GM19043 (cell line): ENCODE measurements around the gene TRIM25.

Experiments
- ATAC-seq: cut with Tn5 transposase; IDR thresholded peaks from one replicate; pipeline ENCODE4 v1.9.1; 2021; ENCODE audit warnings: low read depth; ENCODE audit not compliant: unreplicated experiment

TRIM25 gene

GRCh38 chr17:56897646-56898424 lies 16.0 kb downstream of the TRIM25 start:
- ATAC-seq, result peak; percentile 54

- ATAC-seq, result no peak
Measured at GRCh38 chr17:56896968-56897359, 16.9 kb downstream of the TRIM25 start.

GRCh38 chr17:56896217-56896967 lies 17.5 kb downstream of the TRIM25 start:
- ATAC-seq, result no peak

- no peak for ATAC-seq
Measured at GRCh38 chr17:56894859-56895455, 18.9 kb downstream of the TRIM25 start.

- ATAC-seq, result no peak
Measured at GRCh38 chr17:56893503-56893902, 20.3 kb downstream of the TRIM25 start.

- no peak for ATAC-seq
Measured at GRCh38 chr17:56892333-56892732, 21.5 kb downstream of the TRIM25 start.

- ATAC-seq, result no peak
Measured at GRCh38 chr17:56891751-56892150, 22.1 kb downstream of the TRIM25 start.

- ATAC-seq, result no peak
Measured at GRCh38 chr17:56890906-56891674, 22.8 kb downstream of the TRIM25 start.

- no peak for ATAC-seq
Measured at GRCh38 chr17:56890390-56890789, 23.5 kb downstream of the TRIM25 start.

GRCh38 chr17:56887552-56888467 lies 26.0 kb downstream of the TRIM25 start:
- ATAC-seq, result no peak

- no peak for ATAC-seq
Measured at GRCh38 chr17:56887105-56887504, 26.7 kb downstream of the TRIM25 start.

GRCh38 chr17:56886288-56886731 lies 27.5 kb downstream of the TRIM25 start:
- no peak for ATAC-seq

GRCh38 chr17:56885312-56885657 lies 28.6 kb downstream of the TRIM25 start:
- no peak for ATAC-seq

GRCh38 chr17:56884483-56885311 lies 29.2 kb downstream of the TRIM25 start:
- no peak for ATAC-seq

- no peak for ATAC-seq
Measured at GRCh38 chr17:56883616-56884015, 30.2 kb downstream of the TRIM25 start.

GRCh38 chr17:56881685-56882295 lies 32.1 kb downstream of the TRIM25 start:
- no peak for ATAC-seq

- ATAC-seq, result no peak
Measured at GRCh38 chr17:56880571-56880970, 33.3 kb downstream of the TRIM25 start.

GRCh38 chr17:56880133-56880532 lies 33.7 kb downstream of the TRIM25 start:
- no peak for ATAC-seq

- no peak for ATAC-seq
Measured at GRCh38 chr17:56879280-56879679, 34.6 kb downstream of the TRIM25 start.
